ENCODE measurements around the gene NUDT22.
A peak's percentile ranks its signal among the peaks of the same experiment; 100 is the strongest.

Gene NUDT22

DNA sequence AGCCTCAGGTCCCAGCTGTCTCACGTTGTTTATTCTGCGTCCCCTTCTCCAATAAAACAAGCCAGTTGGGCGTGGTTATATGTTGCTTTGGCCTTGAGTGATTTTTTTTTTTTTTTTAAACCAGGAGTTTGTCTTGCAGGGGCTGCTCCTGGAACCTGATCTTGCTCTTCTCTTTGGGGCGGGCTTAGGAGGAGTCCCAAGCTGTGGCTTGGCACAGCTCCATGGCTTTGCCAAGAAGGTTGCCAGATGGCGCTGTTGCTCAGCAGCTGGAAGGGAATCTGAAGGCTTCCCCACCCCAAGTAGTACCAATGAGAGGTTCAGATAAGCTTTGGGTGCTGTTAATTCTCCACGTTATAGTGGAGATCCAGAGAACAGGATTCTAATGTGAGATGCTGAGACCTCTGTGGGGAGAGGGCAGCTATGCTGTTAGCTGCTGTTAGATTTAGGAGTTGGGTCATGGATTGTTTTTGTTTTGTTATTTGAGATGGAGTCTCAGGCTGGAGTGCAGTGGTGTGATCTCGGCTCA lies 21.5 kb upstream of the NUDT22 start:
- Histone ChIP-seq H3K9me3 (ENCODE audit: control insufficient read depth in 2 of 2, low read length in 2 of 2) (no peaks in the 10 kb centered on the region), H3K27ac (ENCODE audit: low read depth in 2 of 2, low read length in 2 of 2) (peak overlapping the region in 1 of 2 donors; percentile 23), H3K9ac (ENCODE audit: low read depth in 1 of 2, low read length in 2 of 2) (peak overlapping the region in 1 of 2 donors; percentile 47), H3K36me3 (ENCODE audit: control insufficient read depth in 2 of 2, insufficient read depth in 2 of 2, low read length in 2 of 2) (peaks cover 34 to 44% of the 10 kb centered on the region in 2 donors), H3K4me1 (ENCODE audit: control insufficient read depth in 2 of 2, insufficient read depth in 2 of 2, low read length in 2 of 2) (peaks cover 24 to 26% of the 10 kb centered on the region in 2 donors), H3K27me3 (ENCODE audit: control insufficient read depth in 2 of 2, insufficient read depth in 2 of 2, low read length in 2 of 2) (no peaks in the 10 kb centered on the region), H3K4me3 (ENCODE audit: low read length in 2 of 2) (peak overlapping the region in 1 of 2 donors; percentile 13)

DNA sequence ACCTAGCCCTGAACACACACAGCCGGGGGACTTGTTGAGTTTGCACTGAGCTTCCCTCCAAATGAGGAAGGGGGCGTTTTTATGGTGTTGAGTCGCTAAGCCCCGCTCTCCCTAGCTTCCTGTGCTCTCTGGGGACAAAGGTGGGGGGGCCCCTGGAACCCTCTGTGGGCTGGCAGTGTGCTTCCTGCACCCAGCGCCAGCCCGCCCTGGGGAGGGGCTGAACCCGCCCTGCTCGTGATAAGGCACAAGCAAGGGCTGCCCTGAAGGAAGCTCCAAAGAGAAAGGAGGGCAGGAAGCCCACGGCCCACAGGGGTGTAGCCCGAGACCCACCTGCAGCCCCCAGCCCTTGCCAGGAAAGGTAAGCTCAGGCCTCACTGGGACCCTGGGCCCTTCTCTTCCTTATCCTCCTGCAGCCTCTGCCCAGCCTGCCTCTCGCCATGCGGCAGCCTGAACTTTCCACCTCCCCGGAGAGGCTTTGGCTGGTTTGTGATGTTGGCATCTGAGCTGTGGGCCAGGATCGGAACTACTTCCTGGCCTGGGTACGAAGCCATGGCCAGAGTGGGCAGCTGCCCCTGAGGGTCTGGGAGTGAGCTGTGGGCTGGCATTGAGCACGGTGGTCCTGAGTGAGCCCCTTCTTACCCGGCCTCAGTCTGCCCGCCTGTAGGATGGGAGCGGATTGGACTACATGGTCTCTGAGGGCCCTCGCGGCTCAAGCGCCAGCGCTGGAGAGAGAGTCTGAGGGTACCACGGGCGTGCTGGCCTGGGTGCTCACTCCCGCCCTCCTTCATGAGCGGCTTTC lies 19.4 kb upstream of the NUDT22 start, which contains the start of gene FERMT3:
FERMT3 (plus strand) TSS at position 265 of the 799 bp plus-strand sequence. CDS start 644 bp downstream, outside the sequence.
- H3K9me3 ChIP-seq (ENCODE audit: control insufficient read depth in 2 of 2, low read length in 2 of 2), result no peaks in the 10 kb centered on the region
- H3K9ac ChIP-seq (ENCODE audit: low read depth in 1 of 2, low read length in 2 of 2), result peak within 1 kb of the TSS; percentile 85 to 92
- no peaks in the 10 kb centered on the region for H3K27me3 ChIP-seq (ENCODE audit: control insufficient read depth in 2 of 2, insufficient read depth in 2 of 2, low read length in 2 of 2)
- H3K36me3 ChIP-seq (ENCODE audit: control insufficient read depth in 2 of 2, insufficient read depth in 2 of 2, low read length in 2 of 2), result peaks cover 22 to 29% of the 10 kb centered on the region in 2 donors
- H3K4me3 ChIP-seq (ENCODE audit: low read length in 2 of 2), result peak within 1 kb of the TSS; percentile 68 to 78
- peak within 1 kb of the TSS; percentile 74 to 93 for H3K27ac ChIP-seq (ENCODE audit: low read depth in 2 of 2, low read length in 2 of 2)
- peaks cover 24 to 26% of the 10 kb centered on the region in 2 donors for H3K4me1 ChIP-seq (ENCODE audit: control insufficient read depth in 2 of 2, insufficient read depth in 2 of 2, low read length in 2 of 2)

DNA sequence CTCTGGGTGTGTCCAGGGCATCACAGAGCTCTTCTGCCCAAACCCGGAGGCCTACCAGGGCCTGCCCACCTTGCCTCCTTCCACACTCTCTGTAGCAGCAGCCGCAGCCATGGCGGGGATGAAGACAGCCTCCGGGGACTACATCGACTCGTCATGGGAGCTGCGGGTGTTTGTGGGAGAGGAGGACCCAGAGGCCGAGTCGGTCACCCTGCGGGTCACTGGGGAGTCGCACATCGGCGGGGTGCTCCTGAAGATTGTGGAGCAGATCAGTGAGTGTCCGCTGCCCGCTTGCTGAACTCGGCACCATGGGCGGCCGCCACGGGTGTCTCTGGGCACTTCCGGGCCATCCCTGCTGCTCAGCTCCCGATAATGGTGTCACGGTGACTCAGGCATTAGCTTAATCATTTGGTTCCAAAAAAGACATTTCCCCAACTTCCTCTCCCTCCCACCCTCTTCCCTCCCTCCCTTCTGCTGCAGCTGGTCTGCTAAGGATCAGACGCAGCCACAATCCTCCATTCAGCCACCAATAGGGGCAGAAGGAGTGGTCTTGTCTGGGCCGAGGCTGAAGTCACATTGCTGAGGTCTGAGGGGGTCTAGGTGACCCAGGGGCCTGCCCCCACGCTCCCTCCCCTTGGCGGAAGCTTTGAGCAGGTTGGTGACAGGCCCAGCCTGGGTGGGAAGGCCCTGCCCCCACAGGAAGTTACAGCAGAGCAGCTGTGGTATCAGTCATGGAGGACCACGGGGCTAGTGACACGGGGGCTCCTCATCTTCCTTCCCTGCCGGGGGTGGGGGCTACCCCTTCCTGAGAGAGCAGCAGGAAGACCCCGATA lies 18.6 kb upstream of the NUDT22 start:
- Histone ChIP-seq H3K36me3 (ENCODE audit: control insufficient read depth in 2 of 2, insufficient read depth in 2 of 2, low read length in 2 of 2) (peaks cover 17 to 30% of the 10 kb centered on the region in 2 donors), H3K4me3 (ENCODE audit: low read length in 2 of 2) (peak overlapping the region; percentile 68 to 78)

DNA sequence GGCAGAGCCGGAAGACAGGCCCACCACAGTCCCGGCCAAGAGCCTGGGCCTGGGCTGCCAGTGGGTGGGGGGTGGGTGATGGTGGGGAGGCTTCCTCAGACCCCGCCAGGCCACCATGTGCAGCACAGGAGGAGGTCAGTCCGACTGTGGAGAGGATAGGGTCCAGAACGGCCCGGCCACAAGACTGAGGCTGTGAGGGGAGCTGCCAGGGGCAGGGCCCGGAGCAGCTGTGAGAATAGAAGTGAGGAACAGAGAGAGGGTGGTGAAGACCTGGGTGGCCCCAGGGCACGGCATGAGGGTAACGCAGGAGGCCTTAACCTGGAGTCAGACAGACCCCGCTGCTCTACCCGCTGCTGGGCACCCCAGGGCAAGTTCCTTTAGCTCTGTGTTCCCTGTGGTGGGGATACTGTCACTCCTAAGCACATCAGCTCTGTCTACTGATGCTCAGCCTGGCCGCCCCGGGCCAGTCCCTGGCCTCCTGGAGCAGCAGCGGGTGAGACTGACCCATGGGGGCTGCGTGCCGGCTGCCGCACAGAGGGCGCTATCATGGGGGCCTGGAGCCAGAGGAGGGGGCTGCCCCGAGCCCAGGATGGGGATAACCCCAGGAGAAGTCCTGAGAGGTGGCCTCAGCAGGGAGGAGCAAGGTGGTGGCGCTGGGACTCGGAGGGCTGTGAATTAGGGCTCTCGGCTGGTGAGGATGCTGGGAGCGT lies 17.8 kb upstream of the NUDT22 start:
- Histone ChIP-seq H3K4me1 (ENCODE audit: control insufficient read depth in 2 of 2, insufficient read depth in 2 of 2, low read length in 2 of 2) (peaks cover 24 to 26% of the 10 kb centered on the region in 2 donors), H3K9ac (ENCODE audit: low read depth in 1 of 2, low read length in 2 of 2) (peak overlapping the region; percentile 85 to 92), H3K4me3 (ENCODE audit: low read length in 2 of 2) (peak overlapping the region; percentile 68 to 78), H3K9me3 (ENCODE audit: control insufficient read depth in 2 of 2, low read length in 2 of 2) (no peaks in the 10 kb centered on the region), H3K36me3 (ENCODE audit: control insufficient read depth in 2 of 2, insufficient read depth in 2 of 2, low read length in 2 of 2) (peaks cover 9 to 23% of the 10 kb centered on the region in 2 donors), H3K27me3 (ENCODE audit: control insufficient read depth in 2 of 2, insufficient read depth in 2 of 2, low read length in 2 of 2) (no peaks in the 10 kb centered on the region), H3K27ac (ENCODE audit: low read depth in 2 of 2, low read length in 2 of 2) (peak overlapping the region; percentile 74 to 93)

More for the DNA sequence above, 18.6 kb upstream of the NUDT22 start:
- no peaks in the 10 kb centered on the region for H3K27me3 ChIP-seq (ENCODE audit: control insufficient read depth in 2 of 2, insufficient read depth in 2 of 2, low read length in 2 of 2)
- peaks cover 24 to 26% of the 10 kb centered on the region in 2 donors for H3K4me1 ChIP-seq (ENCODE audit: control insufficient read depth in 2 of 2, insufficient read depth in 2 of 2, low read length in 2 of 2)
- H3K27ac ChIP-seq (ENCODE audit: low read depth in 2 of 2, low read length in 2 of 2), result peak overlapping the region; percentile 74 to 93
- H3K9me3 ChIP-seq (ENCODE audit: control insufficient read depth in 2 of 2, low read length in 2 of 2), result no peaks in the 10 kb centered on the region
- H3K9ac ChIP-seq (ENCODE audit: low read depth in 1 of 2, low read length in 2 of 2), result peak overlapping the region; percentile 85 to 92

DNA sequence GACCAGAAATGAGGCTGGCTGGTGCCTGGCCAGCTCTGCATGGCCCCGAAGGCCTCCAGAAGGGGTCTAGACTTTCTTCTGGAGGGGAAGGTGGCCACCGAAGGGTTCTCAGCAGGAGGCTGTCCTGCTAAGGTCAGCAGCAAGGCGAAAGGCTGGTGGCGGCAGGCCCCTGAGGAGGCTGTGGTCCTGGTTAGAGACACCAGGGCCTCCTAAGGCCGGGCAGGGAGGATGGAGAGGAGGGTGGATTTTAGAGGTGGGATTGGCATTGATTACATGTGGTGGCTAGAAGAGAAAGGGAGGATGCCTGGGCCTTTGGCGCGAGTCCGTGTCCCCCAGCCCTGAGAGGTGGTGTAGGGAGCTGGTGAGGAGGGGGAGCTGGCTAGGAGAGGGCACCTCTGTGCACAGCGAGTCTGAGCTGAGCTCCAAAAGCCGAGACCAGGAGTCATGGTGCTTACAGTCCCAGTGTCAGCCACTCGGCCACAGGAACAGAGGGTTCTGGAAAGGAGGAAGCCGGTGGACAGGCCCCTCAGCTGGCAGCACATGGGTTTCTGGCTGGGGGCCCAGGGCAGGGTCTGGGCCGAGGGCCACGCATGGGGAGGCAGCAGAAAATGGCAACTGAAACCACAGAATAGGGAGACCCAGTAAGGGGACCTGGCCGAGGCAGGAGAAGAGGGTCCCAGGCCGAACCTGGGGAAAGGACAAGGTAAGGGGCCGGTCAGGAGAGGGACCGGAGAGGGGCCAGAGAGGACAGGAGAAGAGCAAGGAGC lies 17.1 kb upstream of the NUDT22 start:
- Histone ChIP-seq H3K4me3 (ENCODE audit: low read length in 2 of 2) (no peak overlapping the region), H3K27me3 (ENCODE audit: control insufficient read depth in 2 of 2, insufficient read depth in 2 of 2, low read length in 2 of 2) (no peaks in the 10 kb centered on the region), H3K9ac (ENCODE audit: low read depth in 1 of 2, low read length in 2 of 2) (no peak overlapping the region)

DNA sequence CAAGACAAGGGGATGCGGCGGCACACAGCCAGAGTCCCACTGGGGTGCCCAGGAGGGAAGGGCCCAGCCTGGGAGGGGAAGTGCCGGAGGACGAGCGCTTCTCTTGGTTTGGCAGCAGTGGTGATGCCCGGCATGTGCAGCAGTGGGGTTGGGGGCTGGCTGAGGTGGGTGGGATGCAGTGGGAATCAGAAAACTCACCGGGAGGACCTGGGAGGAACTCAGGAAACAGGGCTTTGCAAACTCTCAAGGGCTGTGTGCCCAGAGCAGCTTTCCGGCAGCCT lies 16.6 kb upstream of the NUDT22 start:
- Histone ChIP-seq H3K9ac (ENCODE audit: low read depth in 1 of 2, low read length in 2 of 2) (no peak overlapping the region), H3K9me3 (ENCODE audit: control insufficient read depth in 2 of 2, low read length in 2 of 2) (no peaks in the 10 kb centered on the region), H3K36me3 (ENCODE audit: control insufficient read depth in 2 of 2, insufficient read depth in 2 of 2, low read length in 2 of 2) (peaks cover 0 to 11% of the 10 kb centered on the region in 2 donors), H3K4me3 (ENCODE audit: low read length in 2 of 2) (no peak overlapping the region), H3K27me3 (ENCODE audit: control insufficient read depth in 2 of 2, insufficient read depth in 2 of 2, low read length in 2 of 2) (no peaks in the 10 kb centered on the region), H3K4me1 (ENCODE audit: control insufficient read depth in 2 of 2, insufficient read depth in 2 of 2, low read length in 2 of 2) (peaks cover 24 to 26% of the 10 kb centered on the region in 2 donors), H3K27ac (ENCODE audit: low read depth in 2 of 2, low read length in 2 of 2) (no peak overlapping the region)

More for the DNA sequence above, 17.1 kb upstream of the NUDT22 start:
- no peak overlapping the region for H3K27ac ChIP-seq (ENCODE audit: low read depth in 2 of 2, low read length in 2 of 2)
- no peaks in the 10 kb centered on the region for H3K9me3 ChIP-seq (ENCODE audit: control insufficient read depth in 2 of 2, low read length in 2 of 2)
- H3K36me3 ChIP-seq (ENCODE audit: control insufficient read depth in 2 of 2, insufficient read depth in 2 of 2, low read length in 2 of 2), result peaks cover 2 to 15% of the 10 kb centered on the region in 2 donors
- H3K4me1 ChIP-seq (ENCODE audit: control insufficient read depth in 2 of 2, insufficient read depth in 2 of 2, low read length in 2 of 2), result peaks cover 24 to 26% of the 10 kb centered on the region in 2 donors

DNA sequence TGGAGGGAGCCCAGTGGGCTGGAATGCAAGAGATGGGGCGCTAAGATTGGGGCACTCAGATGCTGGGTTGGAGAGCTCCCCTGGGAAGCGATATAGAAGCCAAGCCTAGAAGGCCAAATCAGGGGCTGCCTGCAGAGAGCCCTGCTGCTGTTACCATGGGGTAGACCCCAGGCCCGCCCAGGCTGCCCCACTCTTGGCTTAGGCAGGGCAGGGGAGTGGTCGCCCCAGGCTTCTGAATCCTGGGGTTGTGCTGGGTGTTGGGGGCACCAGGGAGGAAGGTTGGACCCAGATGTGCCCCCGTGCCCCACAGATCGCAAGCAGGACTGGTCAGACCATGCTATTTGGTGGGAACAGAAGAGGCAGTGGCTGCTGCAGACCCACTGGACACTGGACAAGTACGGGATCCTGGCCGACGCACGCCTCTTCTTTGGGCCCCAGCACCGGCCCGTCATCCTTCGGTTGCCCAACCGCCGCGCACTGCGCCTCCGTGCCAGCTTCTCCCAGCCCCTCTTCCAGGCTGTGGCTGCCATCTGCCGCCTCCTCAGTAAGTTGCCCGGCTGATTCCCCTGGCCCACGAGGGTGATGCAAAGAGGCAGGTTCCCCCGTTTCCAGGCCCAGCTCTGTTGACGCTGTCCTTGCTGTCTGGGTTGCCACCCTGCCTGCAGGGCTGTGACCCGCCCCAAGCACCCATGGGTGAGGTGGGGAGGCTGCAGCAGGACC lies 15.6 kb upstream of the NUDT22 start:
- Histone ChIP-seq H3K9me3 (ENCODE audit: control insufficient read depth in 2 of 2, low read length in 2 of 2) (no peaks in the 10 kb centered on the region), H3K27me3 (ENCODE audit: control insufficient read depth in 2 of 2, insufficient read depth in 2 of 2, low read length in 2 of 2) (no peaks in the 10 kb centered on the region), H3K36me3 (ENCODE audit: control insufficient read depth in 2 of 2, insufficient read depth in 2 of 2, low read length in 2 of 2) (peaks cover 0 to 13% of the 10 kb centered on the region in 2 donors), H3K4me1 (ENCODE audit: control insufficient read depth in 2 of 2, insufficient read depth in 2 of 2, low read length in 2 of 2) (peaks cover 18 to 21% of the 10 kb centered on the region in 2 donors), H3K27ac (ENCODE audit: low read depth in 2 of 2, low read length in 2 of 2) (no peak overlapping the region), H3K9ac (ENCODE audit: low read depth in 1 of 2, low read length in 2 of 2) (no peak overlapping the region), H3K4me3 (ENCODE audit: low read length in 2 of 2) (no peak overlapping the region)

DNA sequence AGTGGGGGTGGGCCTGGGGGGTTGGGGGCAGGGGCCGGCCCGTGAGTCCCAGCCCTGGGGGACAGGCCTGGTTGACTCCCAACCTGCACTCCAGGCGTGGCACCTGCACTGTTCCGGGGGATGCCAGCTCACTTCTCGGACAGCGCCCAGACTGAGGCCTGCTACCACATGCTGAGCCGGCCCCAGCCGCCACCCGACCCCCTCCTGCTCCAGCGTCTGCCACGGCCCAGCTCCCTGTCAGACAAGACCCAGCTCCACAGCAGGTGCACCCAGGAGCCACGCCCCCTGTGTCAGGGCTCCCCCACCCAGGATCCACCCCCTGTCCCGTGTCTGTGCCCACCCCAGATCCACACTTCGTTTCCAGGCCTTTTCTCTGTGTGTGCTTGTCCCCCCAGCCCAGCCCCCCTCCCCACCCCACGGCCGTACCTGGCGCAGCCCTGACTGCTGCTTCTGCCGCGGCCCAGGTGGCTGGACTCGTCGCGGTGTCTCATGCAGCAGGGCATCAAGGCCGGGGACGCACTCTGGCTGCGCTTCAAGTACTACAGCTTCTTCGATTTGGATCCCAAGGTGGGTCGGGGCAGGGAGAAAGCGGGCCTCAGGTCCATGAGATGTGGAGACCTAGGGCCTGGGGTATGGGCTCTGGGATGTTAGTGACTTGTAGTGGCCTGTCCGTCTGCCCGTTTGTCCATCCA lies 14.7 kb upstream of the NUDT22 start:
- H3K4me3 ChIP-seq (ENCODE audit: low read length in 2 of 2), result no peak overlapping the region
- no peak overlapping the region for H3K9ac ChIP-seq (ENCODE audit: low read depth in 1 of 2, low read length in 2 of 2)
- no peaks in the 10 kb centered on the region for H3K27me3 ChIP-seq (ENCODE audit: control insufficient read depth in 2 of 2, insufficient read depth in 2 of 2, low read length in 2 of 2)
- H3K36me3 ChIP-seq (ENCODE audit: control insufficient read depth in 2 of 2, insufficient read depth in 2 of 2, low read length in 2 of 2), result peaks cover 0 to 13% of the 10 kb centered on the region in 2 donors
- no peaks in the 10 kb centered on the region for H3K9me3 ChIP-seq (ENCODE audit: control insufficient read depth in 2 of 2, low read length in 2 of 2)
- no peak overlapping the region for H3K27ac ChIP-seq (ENCODE audit: low read depth in 2 of 2, low read length in 2 of 2)
- H3K4me1 ChIP-seq (ENCODE audit: control insufficient read depth in 2 of 2, insufficient read depth in 2 of 2, low read length in 2 of 2), result peaks cover 11 to 12% of the 10 kb centered on the region in 2 donors

All from mucosa of rectum (tissue), 2 donors.